ENCODE results near the gene TOPBP1. TPM values are rescaled to one million over a fixed set of nuclear protein-coding genes. Genes with fewer than 3 reads are reported as not detected.

Gene TOPBP1
- total and polyA plus RNA-seq, 2 of the 8 experiments (the other 6 are each of a cell fraction or from before 2014, with no cell fraction given), result 19.7 to 35.9 TPM

DNA sequence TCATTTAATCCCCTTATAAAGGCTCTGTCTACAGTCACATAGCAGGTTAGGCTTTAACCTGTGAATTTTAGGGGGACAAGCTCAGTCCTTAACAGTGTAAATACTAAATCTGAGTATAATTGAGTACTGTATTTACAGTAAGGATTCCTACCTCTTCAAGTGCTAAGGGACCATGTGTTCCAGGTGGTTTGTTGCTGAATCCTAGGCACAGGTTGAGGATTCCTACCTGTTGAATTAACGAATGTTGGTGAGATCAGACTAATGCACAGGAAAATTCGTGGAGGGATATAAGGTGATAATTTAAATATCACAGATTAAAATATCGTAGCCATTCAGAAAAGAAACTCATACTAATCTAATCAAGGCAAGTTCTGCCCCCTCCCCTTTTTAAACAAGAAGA, 63.3 kb downstream of the TOPBP1 start:
- FAIRE-seq, result no peak

More for the DNA sequence above, 63.3 kb downstream of the TOPBP1 start:
- Histone ChIP-seq H3K14ac (ENCODE audit: insufficient read length) (no peak overlapping the region), H3K23ac (ENCODE audit: insufficient read length) (no peak overlapping the region), H2BK20ac (ENCODE audit: low read length) (no peak overlapping the region), H2BK15ac (ENCODE audit: low read length) (no peak overlapping the region), H3K27me3 (replicated peaks in 1 of 4; ENCODE audit: control insufficient read depth in 3 of 4, extremely low read depth in 1 of 4, insufficient read depth in 3 of 4, low read length in 3 of 4) (no peaks in the 10 kb centered on the region), H2BK120ac (replicated peaks; ENCODE audit: low read depth, low read length) (no peak overlapping the region), H3K36me3 (ENCODE audit: control insufficient read depth in 2 of 4, insufficient read depth in 4 of 4, low read length in 3 of 4) (peaks cover 0 to 4% (median 0%) of the 10 kb centered on the region in 4 experiments; a peak in 2 of 8 replicates), H3K4me1 (replicated peaks in 1 of 4; ENCODE audit: control insufficient read depth in 3 of 4, insufficient read depth in 4 of 4, low read length in 3 of 4) (peaks cover 0 to 2% (median 0%) of the 10 kb centered on the region in 4 experiments; a peak in 1 of 7 replicates), H3K4me3 (ENCODE audit: extremely low read depth in 1 of 4, insufficient read depth in 2 of 4, low read depth in 3 of 4, low read length in 4 of 4) (no peak overlapping the region), H2BK5ac (ENCODE audit: low read depth, low read length) (no peak overlapping the region), H3K23me2 (ENCODE audit: low read depth, low read length) (no peaks in the 10 kb centered on the region), H4K91ac (replicated peaks; ENCODE audit: insufficient read length, low read length) (no peak overlapping the region), H4K8ac (ENCODE audit: extremely low read depth, insufficient read depth, low read length) (no peak overlapping the region), H4K5ac (ENCODE audit: insufficient read length, low read depth, low read length) (no peak overlapping the region), H3K79me1 (ENCODE audit: low read depth, low read length) (no peaks in the 10 kb centered on the region), H3K56ac (replicated peaks; ENCODE audit: insufficient read length, low read depth, low read length) (no peak overlapping the region), H3K79me2 (ENCODE audit: control insufficient read depth in 1 of 2, insufficient read depth in 2 of 2, low read length in 2 of 2) (no peaks in the 10 kb centered on the region), H2AK5ac (ENCODE audit: low read depth, low read length) (no peak overlapping the region), H3K9me3 (ENCODE audit: insufficient read depth in 2 of 2, low read depth in 1 of 2, low read length in 1 of 2) (no peaks in the 10 kb centered on the region), H3K4ac (replicated peaks; ENCODE audit: insufficient read length, low read depth, low read length) (no peak overlapping the region), H3K18ac (ENCODE audit: extremely low read depth, low read length) (no peak overlapping the region), H4K20me1 (replicated peaks in 1 of 2; ENCODE audit: control insufficient read depth in 1 of 2, insufficient read depth in 2 of 2, low read length in 2 of 2) (no peaks in the 10 kb centered on the region), H3K27ac (ENCODE audit: low read depth, low read length) (no peak overlapping the region; the same call in 1 of the 2 replicates), H2AFZ (ENCODE audit: low read length) (no peak overlapping the region), H3K9ac (replicated peaks in 1 of 4; ENCODE audit: extremely low read depth in 1 of 4, low read depth in 3 of 4, low read length in 3 of 4) (no peak overlapping the region; a peak in 1 of 7 replicates), H2BK12ac (ENCODE audit: low read depth, low read length) (no peak overlapping the region), H3K4me2 (ENCODE audit: insufficient read depth in 1 of 2, low read depth in 2 of 2, low read length in 2 of 2) (no peak overlapping the region)
- 94% methylated on average over 3 of the region's 3 CpGs; no CpG with 5 or more reads in 1 of the 2 experiments for WGBS, 2 experiments (ENCODE audit: extremely low coverage in 1 of 2, insufficient coverage in 1 of 2, insufficient read length in 1 of 2, insufficient replicate concordance in 2 of 2, low coverage in 1 of 2, low lambda C conversion rate in 2 of 2, missing lambda C conversion rate in 1 of 2)
- POLR2A ChIA-PET (ENCODE audit: partially characterized antibody), result interaction anchor here (1.0 to 1.1 kb wide), 2 partner anchors 24 to 59 kb away, joined by 4 to 6 read pairs; no protein-coding TSS in a partner anchor
- DNase-seq (ENCODE audit: low read depth in 1 of 2, low spot score in 2 of 2), result no peak
- CTCF ChIA-PET (ENCODE audit: partially characterized antibody), result interaction anchor here (1.4 kb wide), 1 partner anchor 20 kb away, joined by 3 read pairs; no protein-coding TSS in a partner anchor

Data from H1 (cell line).